MM.1S (cell line): Measurements from ENCODE around the gene MYO1B.

Experiments
- CTCF ChIP-seq: fragments of 300-600 bp; sonication (generic); IDR thresholded peaks from 2 replicates; pipeline ENCODE4 v1.5.1; 2016; ENCODE audit warnings: antibody characterized with exemption, low read length, mixed read lengths
- EZH2 ChIP-seq: fragments of 300-600 bp; sonication (generic); optimal IDR thresholded peaks from 2 replicates; pipeline ENCODE3; 2017; ENCODE audit warnings: low read depth, mild to moderate bottlenecking, antibody characterized with exemption, low read length, mixed read lengths
- EZH2phosphoT487 ChIP-seq: fragments of 300-600 bp; sonication (generic); IDR thresholded peaks from 2 replicates; pipeline ENCODE4 v1.6.1; 2018; ENCODE audit warnings: antibody characterized with exemption, low read length

GRCh38 chr2:191215666-191216065 lies 29.5 kb upstream of the MYO1B start:
- no peak for TF ChIP-seq CTCF
- TF ChIP-seq EZH2 = no peak
- TF ChIP-seq EZH2phosphoT487 = no peak
